ENCODE measurements around the gene NMD3. TPM values are rescaled to one million over a fixed set of nuclear protein-coding genes. Genes with fewer than 3 reads are reported as not detected.

Gene NMD3
- total RNA-seq, 1 experiment from 2014 or later: 55.6 TPM

DNA sequence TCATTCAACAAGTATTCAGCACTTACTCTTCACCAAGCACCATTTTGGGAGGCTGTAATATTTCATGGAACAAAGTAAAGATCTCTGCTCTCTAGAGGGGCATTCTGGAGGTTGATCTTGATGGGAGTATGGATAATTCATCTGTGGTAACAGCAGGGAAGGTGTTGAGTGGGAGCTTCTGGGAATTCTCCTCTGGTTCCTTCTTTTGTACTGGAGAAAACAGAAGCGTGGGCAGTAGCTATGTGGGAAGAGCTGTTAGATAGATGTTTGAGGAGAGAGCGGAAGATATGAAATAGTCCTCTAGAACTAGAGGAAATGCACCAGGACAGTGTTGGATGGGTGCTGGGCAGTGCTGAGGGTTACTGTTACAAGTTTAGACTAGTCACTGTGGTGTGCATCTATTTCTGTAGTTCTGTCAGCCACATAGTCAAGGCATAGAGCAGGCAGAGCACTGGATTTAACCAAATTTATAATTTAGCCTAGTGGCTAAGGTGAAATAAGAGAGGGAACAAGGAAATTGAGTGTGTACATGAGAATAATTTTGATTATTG is 9.6 kb downstream of the NMD3 start:
- H3K4me3 Mint-ChIP-seq: no peak overlapping the region
- Histone ChIP-seq H3K79me1 (ENCODE audit: insufficient read depth, low read depth, low read length, poor library complexity, severe bottlenecking) (peaks cover 5% of the 10 kb centered on the region), H3K23ac (ENCODE audit: insufficient read length, low read depth, low read length) (no peak overlapping the region), H3K9me3 (ENCODE audit: control insufficient read depth, low read depth, low read length) (no peaks in the 10 kb centered on the region), H2BK20ac (ENCODE audit: low read depth, low read length, poor library complexity, severe bottlenecking) (no peak overlapping the region), H2AK5ac (ENCODE audit: insufficient read length, low read length) (no peak overlapping the region), H3K27me3 (ENCODE audit: insufficient read depth, low read length) (no peaks in the 10 kb centered on the region), H3K56ac (ENCODE audit: insufficient read length, low read depth, low read length) (no peak overlapping the region), H3K4me1 (ENCODE audit: insufficient read depth, low read length) (no peaks in the 10 kb centered on the region), H3K79me2 (ENCODE audit: insufficient read depth, low read length) (peaks cover 4% of the 10 kb centered on the region; the same call in 1 of the 2 replicates), H3K14ac (ENCODE audit: insufficient read depth, low read length) (no peak overlapping the region), H3K9ac (ENCODE audit: extremely low read depth, insufficient read length, low read length) (no peak overlapping the region), H3K4ac (ENCODE audit: low read depth, low read length) (no peak overlapping the region), H4K8ac (replicated peaks; ENCODE audit: insufficient read length, low read depth, low read length) (no peak overlapping the region), H2BK15ac (ENCODE audit: low read depth, low read length) (no peak overlapping the region), H3K18ac (ENCODE audit: insufficient read length, low read depth, low read length) (no peak overlapping the region), H4K20me1 (ENCODE audit: control insufficient read depth, insufficient read depth, insufficient read length) (no peaks in the 10 kb centered on the region), H4K5ac (ENCODE audit: insufficient read length, low read depth, low read length) (no peak overlapping the region), H2BK5ac (ENCODE audit: insufficient read length, low read length) (no peak overlapping the region), H3K23me2 (ENCODE audit: insufficient read length, low read depth, low read length, poor library complexity, severe bottlenecking) (no peaks in the 10 kb centered on the region), H4K91ac (ENCODE audit: insufficient read length, low read depth, low read length) (no peak overlapping the region), H2BK120ac (ENCODE audit: low read depth, low read length, poor library complexity, severe bottlenecking) (no peak overlapping the region), H2AFZ (ENCODE audit: low read length) (no peak overlapping the region), H3K4me2 (ENCODE audit: insufficient read depth, insufficient read length, low read length) (no peak overlapping the region), H3K27ac (ENCODE audit: insufficient read length, low read depth, low read length) (no peak overlapping the region), H3T11ph (ENCODE audit: low read length) (no peak overlapping the region), H2BK12ac (ENCODE audit: insufficient read length, low read depth, low read length) (no peak overlapping the region)
- H3K9me3 Mint-ChIP-seq: no peaks in the 10 kb centered on the region
- H3K27ac Mint-ChIP-seq: no peak overlapping the region
- TF ChIP-seq, protein P1, sequence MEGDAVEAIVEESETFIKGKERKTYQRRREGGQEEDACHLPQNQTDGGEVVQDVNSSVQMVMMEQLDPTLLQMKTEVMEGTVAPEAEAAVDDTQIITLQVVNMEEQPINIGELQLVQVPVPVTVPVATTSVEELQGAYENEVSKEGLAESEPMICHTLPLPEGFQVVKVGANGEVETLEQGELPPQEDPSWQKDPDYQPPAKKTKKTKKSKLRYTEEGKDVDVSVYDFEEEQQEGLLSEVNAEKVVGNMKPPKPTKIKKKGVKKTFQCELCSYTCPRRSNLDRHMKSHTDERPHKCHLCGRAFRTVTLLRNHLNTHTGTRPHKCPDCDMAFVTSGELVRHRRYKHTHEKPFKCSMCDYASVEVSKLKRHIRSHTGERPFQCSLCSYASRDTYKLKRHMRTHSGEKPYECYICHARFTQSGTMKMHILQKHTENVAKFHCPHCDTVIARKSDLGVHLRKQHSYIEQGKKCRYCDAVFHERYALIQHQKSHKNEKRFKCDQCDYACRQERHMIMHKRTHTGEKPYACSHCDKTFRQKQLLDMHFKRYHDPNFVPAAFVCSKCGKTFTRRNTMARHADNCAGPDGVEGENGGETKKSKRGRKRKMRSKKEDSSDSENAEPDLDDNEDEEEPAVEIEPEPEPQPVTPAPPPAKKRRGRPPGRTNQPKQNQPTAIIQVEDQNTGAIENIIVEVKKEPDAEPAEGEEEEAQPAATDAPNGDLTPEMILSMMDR (conservative IDR thresholded peaks at IDR 0.05): no peak
- peaks cover 6 to 27% (median 21%) of the 10 kb centered on the region in 3 experiments; a peak in 6 of 7 replicates for H3K36me3 Mint-ChIP-seq (ENCODE audit: insufficient read depth in 1 of 3, low read depth in 3 of 3)
- H3K4me1 Mint-ChIP-seq: no peaks in the 10 kb centered on the region
- no peak for DNase-seq
- WGBS (ENCODE audit: extremely low coverage, insufficient read length, low lambda C conversion rate): no CpG with 5 or more reads among the region's 2 CpGs
- H3K27me3 Mint-ChIP-seq (ENCODE audit: low read depth): no peaks in the 10 kb centered on the region
